Raji (cell line): Measurements from ENCODE around the gene KRTAP17-1.
"Not testable (repeated sequence)": the region's sequence is repeated elsewhere in the genome, so short reads cannot be mapped to it uniquely, and the experiment has no call there.

Experiments
- POLR2A ChIP-seq: IDR thresholded peaks from 2 replicates; pipeline ENCODE4 v1.6.1; 2011; ENCODE audit warnings: low read depth, low read length, control low read depth; ENCODE audit not compliant: insufficient read depth

Gene KRTAP17-1

GRCh38 chr17:41301204-41301790, 14.2 kb downstream of the KRTAP17-1 start:
- no peak for TF ChIP-seq POLR2A

DNA sequence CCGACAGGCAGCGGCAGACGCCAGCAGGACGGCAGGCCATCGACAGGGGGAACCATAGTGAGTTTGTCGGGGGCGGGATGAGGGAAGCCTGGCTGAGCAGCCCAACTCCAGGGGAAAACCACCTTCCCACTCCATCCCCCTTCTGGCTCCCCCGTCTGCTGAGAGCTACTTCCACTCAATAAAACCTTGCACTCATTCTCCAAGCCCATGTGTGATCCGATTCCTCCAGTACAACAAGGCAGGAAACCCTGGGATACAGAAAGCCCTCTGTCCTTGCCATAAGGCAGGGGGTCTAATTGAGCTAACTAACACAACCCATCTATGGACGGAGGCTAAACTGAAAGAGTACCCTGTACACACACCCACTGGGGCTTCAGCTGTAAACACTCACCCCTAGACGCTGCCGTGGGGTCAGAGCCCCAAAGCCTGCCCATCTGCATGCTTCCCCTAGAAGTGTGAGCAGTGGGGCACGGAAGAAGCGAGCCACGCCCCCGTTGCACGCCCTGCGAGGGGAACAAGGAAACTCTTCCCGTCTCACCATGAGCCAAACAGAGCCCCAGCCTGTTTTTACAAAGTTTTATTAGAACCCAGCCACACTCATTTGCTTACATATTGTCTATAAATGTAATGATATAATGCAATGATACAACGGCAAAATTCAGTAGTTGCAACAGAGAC, 16.9 kb downstream of the KRTAP17-1 start:
- no peak for TF ChIP-seq POLR2A

DNA sequence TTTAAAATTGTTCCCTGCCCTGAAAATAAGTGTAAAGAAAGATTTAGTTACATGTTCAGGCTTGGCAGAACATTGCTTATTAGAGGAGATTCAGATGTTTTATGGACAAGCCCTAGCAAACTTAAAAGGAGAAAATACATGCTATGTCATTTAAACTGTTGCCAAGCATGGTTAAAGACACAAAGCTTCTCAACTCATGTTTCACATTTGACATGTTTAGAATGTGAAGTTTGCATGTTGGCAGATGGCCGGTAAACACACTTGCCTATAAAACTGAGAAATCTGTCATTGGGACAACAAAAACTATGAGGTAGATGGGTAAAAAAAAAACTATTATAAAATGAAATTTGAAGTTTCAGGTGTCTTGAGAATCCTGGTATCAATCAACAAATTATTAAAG, 18.7 kb downstream of the KRTAP17-1 start:
- no peak for TF ChIP-seq POLR2A

- no peak for TF ChIP-seq POLR2A
Observed at GRCh38 chr17:41294016-41294415, 21.5 kb downstream of the KRTAP17-1 start.

DNA sequence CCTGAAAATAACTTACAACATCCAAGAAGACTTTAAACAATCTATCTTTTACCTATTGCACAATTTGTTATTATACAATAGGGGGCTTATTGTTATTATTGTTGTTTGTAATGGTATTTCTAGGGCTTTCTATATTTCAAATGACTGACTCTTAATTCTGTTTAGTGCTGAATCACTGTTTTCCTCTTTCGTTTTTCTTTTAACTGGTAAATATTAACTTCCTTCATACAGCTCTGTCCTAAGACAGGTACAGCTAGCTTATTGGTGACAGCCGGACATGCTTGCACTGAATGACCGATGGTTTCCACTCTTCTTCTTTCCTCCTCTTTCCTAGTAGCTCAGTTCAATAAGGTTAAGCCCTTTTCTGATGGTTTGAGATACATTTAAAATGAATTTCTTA, 28.5 kb downstream of the KRTAP17-1 start:
- TF ChIP-seq POLR2A, result no peak

GRCh38 chr17:41284546-41284945, 31.0 kb downstream of the KRTAP17-1 start:
- no peak for TF ChIP-seq POLR2A

DNA sequence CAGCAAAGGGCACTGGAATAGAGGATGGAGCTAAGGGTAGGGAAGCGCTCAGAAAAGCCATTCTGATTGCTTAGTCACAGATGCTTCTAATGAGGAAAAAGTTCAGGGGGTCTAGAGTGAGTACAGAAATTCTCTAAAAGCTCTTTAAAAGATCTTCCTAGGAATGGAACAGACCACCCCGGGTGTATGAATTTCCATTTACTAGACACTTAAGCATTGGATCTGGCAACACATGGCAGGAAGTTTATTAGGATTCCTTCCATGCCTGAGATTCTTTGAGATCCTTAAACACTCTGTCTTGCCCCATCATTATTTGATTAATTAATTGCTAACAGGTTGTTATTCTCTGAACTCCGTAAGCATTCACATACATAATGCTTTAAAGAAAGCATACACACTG, 31.5 kb downstream of the KRTAP17-1 start:
- TF ChIP-seq POLR2A, result no peak

DNA sequence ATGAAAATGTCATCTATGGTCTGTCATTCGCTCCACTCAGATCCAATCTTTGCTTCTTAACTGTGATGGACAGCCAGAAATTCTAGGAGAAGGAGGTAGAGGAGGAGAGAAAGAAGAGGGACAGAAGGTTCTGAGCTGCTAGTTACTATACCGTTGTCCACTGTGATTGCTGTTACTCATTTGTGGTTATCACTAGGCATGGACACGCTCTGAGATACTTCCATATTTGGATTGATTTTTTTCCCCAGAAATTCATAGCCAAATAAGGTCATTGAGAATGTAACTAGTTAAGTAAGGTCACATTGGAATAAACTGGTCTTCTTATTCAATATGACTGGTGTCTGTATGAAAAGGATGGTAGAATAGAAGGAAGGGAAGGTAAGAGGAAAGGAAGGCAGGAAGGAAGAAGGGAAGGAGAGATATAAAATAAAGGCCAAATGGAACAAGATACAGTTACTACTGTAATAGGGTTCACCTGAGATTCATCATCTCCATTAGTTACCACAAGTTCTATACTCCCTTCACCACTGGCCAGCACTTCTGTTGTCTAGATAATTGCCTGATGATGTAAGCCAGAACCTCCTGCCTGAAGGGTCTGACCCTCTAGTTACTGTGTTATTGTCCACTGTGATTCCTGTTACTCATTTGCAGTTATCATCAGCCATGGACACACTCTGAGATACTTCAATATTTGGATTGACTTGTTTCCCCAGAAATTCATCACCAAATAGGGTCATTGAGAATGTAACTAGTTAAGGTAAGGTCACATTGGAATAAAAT, 37.1 kb downstream of the KRTAP17-1 start:
- no peak for TF ChIP-seq POLR2A

- TF ChIP-seq POLR2A, result not testable (repeated sequence)
Observed at GRCh38 chr17:41275648-41276190, 39.8 kb downstream of the KRTAP17-1 start, which contains the start of gene KRTAP9-7. TSS of gene KRTAP9-7 (plus strand) at chr17:41275698. CDS start at chr17:41275698, 0 bp downstream.

GRCh38 chr17:41271858-41272257, 43.7 kb downstream of the KRTAP17-1 start:
- no peak for TF ChIP-seq POLR2A

DNA sequence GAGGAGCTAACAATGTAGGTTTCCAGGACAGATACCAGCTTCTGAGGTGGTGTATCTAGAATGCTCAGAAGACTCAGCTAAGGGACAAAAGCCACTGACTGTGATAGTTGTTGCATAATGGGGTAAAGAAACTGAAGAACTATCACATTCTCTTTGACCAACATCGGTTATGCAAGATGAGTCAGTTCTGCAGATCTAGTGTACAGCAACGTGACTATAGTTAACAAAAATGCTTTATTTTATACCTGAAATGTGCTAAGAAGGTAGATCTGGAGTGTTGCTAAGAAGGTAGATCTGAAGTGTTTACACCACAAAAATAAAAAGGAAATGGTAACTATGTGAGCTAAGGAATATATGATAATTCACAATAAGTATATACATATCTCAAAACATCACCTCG, 47.8 kb downstream of the KRTAP17-1 start:
- TF ChIP-seq POLR2A, result no peak

DNA sequence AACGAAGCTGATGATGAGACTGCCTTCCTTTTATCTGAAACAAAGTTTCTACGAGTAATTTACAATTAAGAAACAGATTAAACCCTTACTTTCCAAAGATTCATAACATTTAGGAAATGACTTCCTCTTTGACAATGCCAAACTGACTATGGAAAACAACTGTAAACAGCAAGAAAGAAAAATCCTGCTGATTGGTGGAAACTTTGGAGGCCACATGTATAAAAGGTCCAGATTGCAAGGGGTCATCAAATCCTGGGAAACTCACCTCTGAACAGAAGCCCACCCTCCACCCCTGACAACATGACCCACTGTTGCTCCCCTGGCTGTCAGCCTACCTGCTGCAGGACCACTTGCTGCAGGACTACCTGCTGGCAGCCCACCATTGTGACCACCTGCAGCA, 50.4 kb downstream of the KRTAP17-1 start, which contains the start of gene KRTAP9-6:
Gene KRTAP9-6, plus strand, starts transcription at position 301 of the 400 bp plus-strand sequence. Its CDS starts 0 bp downstream, at position 301.
- no peak for TF ChIP-seq POLR2A
